Measurements from ENCODE around the gene KRT75. TPM values are rescaled to one million over a fixed set of nuclear protein-coding genes. Genes with fewer than 3 reads are reported as not detected.
"Not testable (repeated sequence)": the region's sequence is repeated elsewhere in the genome, so short reads cannot be mapped to it uniquely, and the experiment has no call there.

Gene KRT75
- polyA plus RNA-seq, 1 donor from 2014 or later = not detected

- Histone ChIP-seq H3K27me3 (ENCODE audit: insufficient read depth, low read depth, low read length) (no peaks in the 10 kb centered on the region), H3K9me2 (ENCODE audit: insufficient read depth, low read length) (no peaks in the 10 kb centered on the region)
Observed at GRCh38 chr12:52413202-52413601, 21.0 kb downstream of the KRT75 start.

GRCh38 chr12:52411815-52412214, 22.4 kb downstream of the KRT75 start:
- Histone ChIP-seq H3K9me3 (ENCODE audit: low read length) (no peaks in the 10 kb centered on the region), H3K9ac (ENCODE audit: low read length) (no peak overlapping the region), H3F3A (ENCODE audit: insufficient read depth, low read length, poor library complexity, severe bottlenecking) (no peaks in the 10 kb centered on the region), H3K36me3 (ENCODE audit: insufficient read depth, low read length) (no peaks in the 10 kb centered on the region), H3K27ac (ENCODE audit: low read length) (no peak overlapping the region), H3K79me2 (replicated peaks; ENCODE audit: insufficient read depth, low read length) (no peaks in the 10 kb centered on the region), H2AFZ (ENCODE audit: low read depth, low read length) (no peak overlapping the region), H3K4me3 (ENCODE audit: low read length) (no peak overlapping the region), H3K4me2 (ENCODE audit: low read length) (no peak overlapping the region), H3K9me2 (ENCODE audit: insufficient read depth, low read length) (no peaks in the 10 kb centered on the region), H4K20me1 (ENCODE audit: insufficient read depth) (no peaks in the 10 kb centered on the region), H3K27me3 (ENCODE audit: insufficient read depth, low read depth, low read length) (no peaks in the 10 kb centered on the region)
- TF ChIP-seq, protein P1, sequence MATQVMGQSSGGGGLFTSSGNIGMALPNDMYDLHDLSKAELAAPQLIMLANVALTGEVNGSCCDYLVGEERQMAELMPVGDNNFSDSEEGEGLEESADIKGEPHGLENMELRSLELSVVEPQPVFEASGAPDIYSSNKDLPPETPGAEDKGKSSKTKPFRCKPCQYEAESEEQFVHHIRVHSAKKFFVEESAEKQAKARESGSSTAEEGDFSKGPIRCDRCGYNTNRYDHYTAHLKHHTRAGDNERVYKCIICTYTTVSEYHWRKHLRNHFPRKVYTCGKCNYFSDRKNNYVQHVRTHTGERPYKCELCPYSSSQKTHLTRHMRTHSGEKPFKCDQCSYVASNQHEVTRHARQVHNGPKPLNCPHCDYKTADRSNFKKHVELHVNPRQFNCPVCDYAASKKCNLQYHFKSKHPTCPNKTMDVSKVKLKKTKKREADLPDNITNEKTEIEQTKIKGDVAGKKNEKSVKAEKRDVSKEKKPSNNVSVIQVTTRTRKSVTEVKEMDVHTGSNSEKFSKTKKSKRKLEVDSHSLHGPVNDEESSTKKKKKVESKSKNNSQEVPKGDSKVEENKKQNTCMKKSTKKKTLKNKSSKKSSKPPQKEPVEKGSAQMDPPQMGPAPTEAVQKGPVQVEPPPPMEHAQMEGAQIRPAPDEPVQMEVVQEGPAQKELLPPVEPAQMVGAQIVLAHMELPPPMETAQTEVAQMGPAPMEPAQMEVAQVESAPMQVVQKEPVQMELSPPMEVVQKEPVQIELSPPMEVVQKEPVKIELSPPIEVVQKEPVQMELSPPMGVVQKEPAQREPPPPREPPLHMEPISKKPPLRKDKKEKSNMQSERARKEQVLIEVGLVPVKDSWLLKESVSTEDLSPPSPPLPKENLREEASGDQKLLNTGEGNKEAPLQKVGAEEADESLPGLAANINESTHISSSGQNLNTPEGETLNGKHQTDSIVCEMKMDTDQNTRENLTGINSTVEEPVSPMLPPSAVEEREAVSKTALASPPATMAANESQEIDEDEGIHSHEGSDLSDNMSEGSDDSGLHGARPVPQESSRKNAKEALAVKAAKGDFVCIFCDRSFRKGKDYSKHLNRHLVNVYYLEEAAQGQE (IDR thresholded peaks at IDR 0.05; ENCODE audit: borderline replicate concordance) = no peak
- TF ChIP-seq POLR2AphosphoS5 (IDR thresholded peaks at IDR 0.05) (no peak), RAD21 (conservative IDR thresholded peaks at IDR 0.05) (no peak), MXI1 (conservative IDR thresholded peaks at IDR 0.05; ENCODE audit: poor library complexity, severe bottlenecking) (no peak), EZH2 (IDR thresholded peaks at IDR 0.05; ENCODE audit: borderline replicate concordance, insufficient read depth, low read length, poor library complexity, severe bottlenecking) (no peak), TAF1 (IDR thresholded peaks at IDR 0.05; ENCODE audit: low read depth) (no peak), SMC3 (conservative IDR thresholded peaks at IDR 0.05; ENCODE audit: poor library complexity) (no peak), EP300 (conservative IDR thresholded peaks at IDR 0.05; ENCODE audit: poor library complexity, severe bottlenecking) (no peak)
- TF ChIP-seq, protein P2, sequence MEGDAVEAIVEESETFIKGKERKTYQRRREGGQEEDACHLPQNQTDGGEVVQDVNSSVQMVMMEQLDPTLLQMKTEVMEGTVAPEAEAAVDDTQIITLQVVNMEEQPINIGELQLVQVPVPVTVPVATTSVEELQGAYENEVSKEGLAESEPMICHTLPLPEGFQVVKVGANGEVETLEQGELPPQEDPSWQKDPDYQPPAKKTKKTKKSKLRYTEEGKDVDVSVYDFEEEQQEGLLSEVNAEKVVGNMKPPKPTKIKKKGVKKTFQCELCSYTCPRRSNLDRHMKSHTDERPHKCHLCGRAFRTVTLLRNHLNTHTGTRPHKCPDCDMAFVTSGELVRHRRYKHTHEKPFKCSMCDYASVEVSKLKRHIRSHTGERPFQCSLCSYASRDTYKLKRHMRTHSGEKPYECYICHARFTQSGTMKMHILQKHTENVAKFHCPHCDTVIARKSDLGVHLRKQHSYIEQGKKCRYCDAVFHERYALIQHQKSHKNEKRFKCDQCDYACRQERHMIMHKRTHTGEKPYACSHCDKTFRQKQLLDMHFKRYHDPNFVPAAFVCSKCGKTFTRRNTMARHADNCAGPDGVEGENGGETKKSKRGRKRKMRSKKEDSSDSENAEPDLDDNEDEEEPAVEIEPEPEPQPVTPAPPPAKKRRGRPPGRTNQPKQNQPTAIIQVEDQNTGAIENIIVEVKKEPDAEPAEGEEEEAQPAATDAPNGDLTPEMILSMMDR (IDR thresholded peaks at IDR 0.05; ENCODE audit: poor library complexity, severe bottlenecking) = no peak

More at GRCh38 chr12:52413202-52413601, 21.0 kb downstream of the KRT75 start:
- Histone ChIP-seq H3F3A (ENCODE audit: insufficient read depth, low read length, poor library complexity, severe bottlenecking) (no peaks in the 10 kb centered on the region), H3K9me3 (ENCODE audit: low read length) (no peaks in the 10 kb centered on the region), H3K79me2 (replicated peaks; ENCODE audit: insufficient read depth, low read length) (no peaks in the 10 kb centered on the region), H3K36me3 (ENCODE audit: insufficient read depth, low read length) (no peaks in the 10 kb centered on the region), H3K4me3 (ENCODE audit: low read length) (no peak overlapping the region), H3K9ac (ENCODE audit: low read length) (no peak overlapping the region), H2AFZ (ENCODE audit: low read depth, low read length) (no peak overlapping the region), H4K20me1 (ENCODE audit: insufficient read depth) (no peaks in the 10 kb centered on the region), H3K27ac (ENCODE audit: low read length) (no peak overlapping the region), H3K4me2 (ENCODE audit: low read length) (no peak overlapping the region)
- TF ChIP-seq EP300 (conservative IDR thresholded peaks at IDR 0.05; ENCODE audit: poor library complexity, severe bottlenecking) = no peak
- TF ChIP-seq POLR2AphosphoS5 (IDR thresholded peaks at IDR 0.05) = no peak
- no peak for TF ChIP-seq RAD21 (conservative IDR thresholded peaks at IDR 0.05)
- TF ChIP-seq, protein P1 (IDR thresholded peaks at IDR 0.05; ENCODE audit: borderline replicate concordance) = no peak
- TF ChIP-seq MXI1 (conservative IDR thresholded peaks at IDR 0.05; ENCODE audit: poor library complexity, severe bottlenecking) = no peak
- no peak for TF ChIP-seq TAF1 (IDR thresholded peaks at IDR 0.05; ENCODE audit: low read depth)
- TF ChIP-seq SMC3 (conservative IDR thresholded peaks at IDR 0.05; ENCODE audit: poor library complexity) = no peak
- TF ChIP-seq, protein P2 (IDR thresholded peaks at IDR 0.05; ENCODE audit: poor library complexity, severe bottlenecking) = no peak
- TF ChIP-seq EZH2 (IDR thresholded peaks at IDR 0.05; ENCODE audit: borderline replicate concordance, insufficient read depth, low read length, poor library complexity, severe bottlenecking) = no peak

DNA sequence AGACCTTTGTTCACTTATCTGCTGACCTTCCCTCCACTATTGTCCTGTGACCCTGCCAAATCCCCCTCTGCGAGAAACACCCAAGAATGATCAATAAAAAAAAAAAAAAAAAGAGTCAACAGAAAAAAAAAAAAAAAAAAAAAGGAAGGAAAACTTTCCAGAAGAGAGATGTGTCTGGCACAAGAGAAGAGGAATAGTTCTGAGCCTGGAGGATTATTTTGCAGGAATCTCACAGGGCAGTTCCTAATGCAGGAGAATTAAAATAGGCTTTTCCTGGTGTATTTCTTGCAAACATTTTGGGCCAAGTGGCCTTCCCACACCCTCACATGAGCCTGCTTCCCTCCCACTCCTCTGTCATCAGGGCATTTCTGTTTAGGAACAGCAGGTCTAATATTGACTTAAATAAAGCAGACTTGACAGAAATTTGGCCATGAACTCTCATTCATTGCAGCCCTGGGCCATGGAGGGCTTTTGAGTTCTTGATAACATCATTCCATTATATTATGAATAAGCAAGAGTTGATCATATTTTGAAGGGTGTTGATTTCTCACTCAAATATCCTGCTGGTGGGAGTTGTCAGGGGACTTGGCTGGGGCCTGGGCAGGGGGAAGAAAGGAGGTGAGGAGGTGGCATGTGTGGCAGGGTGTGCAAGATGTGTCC, 23.5 kb downstream of the KRT75 start:
- H3K36me3 ChIP-seq (ENCODE audit: insufficient read depth, low read length); H3K4me3 ChIP-seq (ENCODE audit: low read length); H3K9me3 ChIP-seq (ENCODE audit: low read length); H3K79me2 ChIP-seq (replicated peaks; ENCODE audit: insufficient read depth, low read length); H4K20me1 ChIP-seq (ENCODE audit: insufficient read depth); H3K27me3 ChIP-seq (ENCODE audit: insufficient read depth, low read depth, low read length); H3K9me2 ChIP-seq (ENCODE audit: insufficient read depth, low read length); H3K9ac ChIP-seq (ENCODE audit: low read length); H2AFZ ChIP-seq (ENCODE audit: low read depth, low read length); H3F3A ChIP-seq (ENCODE audit: insufficient read depth, low read length, poor library complexity, severe bottlenecking); H3K4me2 ChIP-seq (ENCODE audit: low read length); H3K27ac ChIP-seq (ENCODE audit: low read length): not testable (repeated sequence)

Data from neural cell (in vitro differentiated cells).